Neural cell (in vitro differentiated cells): Measurements from ENCODE around the gene SLC26A4. TPM values are rescaled to one million over a fixed set of nuclear protein-coding genes. Genes with fewer than 3 reads are reported as not detected.

Source experiments
- H2AFZ ChIP-seq: fragments of 200-600, 300-800 bp; sonication (generic), shearing (Covaris generic); 2 replicates; pipeline ENCODE4 v1.6.0; 2014; ENCODE audit warnings: low read depth, mild to moderate bottlenecking, antibody characterized with exemption, low read length, moderate library complexity
- H3F3A ChIP-seq: fragments of 200-600 bp; shearing (Covaris generic); 2 replicates; pipeline ENCODE4 v1.6.1; 2016; ENCODE audit warnings: mild to moderate bottlenecking, moderate library complexity, mixed read lengths, antibody characterized with exemption, low read length; ENCODE audit not compliant: insufficient read depth, poor library complexity, severe bottlenecking
- H3K27ac ChIP-seq: fragments of 200-600, 300-800 bp; sonication (generic), shearing (Covaris generic); 2 replicates; pipeline ENCODE4 v1.5.1; 2014; ENCODE audit warnings: mild to moderate bottlenecking, low read length, moderate library complexity
- H3K27me3 ChIP-seq: fragments of 300-800, 200-600 bp; sonication (generic), shearing (Covaris generic); 2 replicates; pipeline ENCODE4 v1.6.0; 2014; ENCODE audit warnings: mild to moderate bottlenecking, low read depth, low read length, moderate library complexity; ENCODE audit not compliant: insufficient read depth
- H3K36me3 ChIP-seq: fragments of 300-800, 200-600 bp; sonication (generic), shearing (Covaris generic); 2 replicates; pipeline ENCODE4 v1.5.1; 2014; ENCODE audit warnings: mild to moderate bottlenecking, antibody characterized with exemption, low read length, moderate library complexity; ENCODE audit not compliant: insufficient read depth
- H3K4me2 ChIP-seq: fragments of 300-800, 200-600 bp; sonication (generic), shearing (Covaris generic); 2 replicates; pipeline ENCODE4 v1.6.0; 2014; ENCODE audit warnings: mild to moderate bottlenecking, low read length
- H3K4me3 ChIP-seq: fragments of 300-800, 200-600 bp; sonication (generic), shearing (Covaris generic); 2 replicates; pipeline ENCODE4 v1.5.1; 2014; ENCODE audit warnings: mild to moderate bottlenecking, low read length, moderate library complexity
- H3K79me2 ChIP-seq: fragments of 200-600 bp; shearing (Covaris generic); replicated peaks from 2 replicates; pipeline ENCODE4 v1.6.0; 2014; ENCODE audit warnings: mild to moderate bottlenecking, low read length, moderate library complexity; ENCODE audit not compliant: insufficient read depth
- H3K9ac ChIP-seq: fragments of 300-800, 200-600 bp; sonication (generic), shearing (Covaris generic); 2 replicates; pipeline ENCODE4 v1.6.1; 2016; ENCODE audit warnings: mild to moderate bottlenecking, low read length, mixed read lengths
- H3K9me2 ChIP-seq: fragments of 200-600 bp; shearing (Covaris generic); 2 replicates; pipeline ENCODE4 v1.6.1; 2016; ENCODE audit warnings: mild to moderate bottlenecking, low read length, mixed read lengths; ENCODE audit not compliant: insufficient read depth
- H3K9me3 ChIP-seq: fragments of 200-600, 300-800 bp; sonication (generic), shearing (Covaris generic); 2 replicates; pipeline ENCODE4 v1.6.1; 2016; ENCODE audit warnings: mild to moderate bottlenecking, mixed run types, low read length, moderate library complexity, mixed read lengths
- H4K20me1 ChIP-seq: fragments of 200-600 bp; shearing (Covaris generic); 2 replicates; pipeline ENCODE4 v1.6.1; 2016; ENCODE audit warnings: mild to moderate bottlenecking, mixed run types; ENCODE audit not compliant: insufficient read depth
- EP300 ChIP-seq: fragments of 450-650 bp; conservative IDR thresholded peaks from 2 replicates; pipeline ENCODE4 v1.6.1; 2014; ENCODE audit warnings: antibody characterized with exemption, mild to moderate bottlenecking, moderate library complexity; ENCODE audit not compliant: poor library complexity, severe bottlenecking
- EZH2 ChIP-seq: fragments of 200-600, 300-800 bp; shearing (Covaris generic), sonication (generic); IDR thresholded peaks from 2 replicates; pipeline ENCODE4 v1.6.1; 2014; ENCODE audit warnings: antibody characterized with exemption, low read length, borderline replicate concordance, mild to moderate bottlenecking; ENCODE audit not compliant: insufficient read depth, poor library complexity, severe bottlenecking
- MXI1 ChIP-seq: fragments of 450-650 bp; conservative IDR thresholded peaks from 2 replicates; pipeline ENCODE4 v1.6.1; 2014; ENCODE audit warnings: antibody characterized with exemption, mild to moderate bottlenecking; ENCODE audit not compliant: poor library complexity, severe bottlenecking
- POLR2AphosphoS5 ChIP-seq: IDR thresholded peaks from 2 replicates; pipeline ENCODE4 v1.6.1; 2012
- RAD21 ChIP-seq: fragments of 450-650 bp; conservative IDR thresholded peaks from 2 replicates; pipeline ENCODE4 v1.6.1; 2014; ENCODE audit warnings: antibody characterized with exemption, mild to moderate bottlenecking, moderate library complexity
- SMC3 ChIP-seq: fragments of 450-650 bp; conservative IDR thresholded peaks from 2 replicates; pipeline ENCODE4 v1.6.1; 2014; ENCODE audit warnings: antibody characterized with exemption, mild to moderate bottlenecking, moderate library complexity; ENCODE audit not compliant: poor library complexity
- TAF1 ChIP-seq: IDR thresholded peaks from 2 replicates; pipeline ENCODE4 v1.6.1; 2012; ENCODE audit warnings: low read depth
- polyA plus RNA-seq: library from polyadenylated mRNA; depleted of rRNA; stranded (reverse); fragments of >200 nt; gene quantifications from 2 replicates; pipeline ENCODE4 v1.2.3, GENCODE V29; 2014
- TF ChIP-seq, protein P1 (sequence below): IDR thresholded peaks from 2 replicates; pipeline ENCODE4 v1.6.1; 2012; ENCODE audit warnings: borderline replicate concordance
- TF ChIP-seq, protein P2 (sequence below): fragments of 450-650 bp; IDR thresholded peaks from 2 replicates; pipeline ENCODE4 v1.5.1; 2014; ENCODE audit warnings: antibody characterized with exemption, mild to moderate bottlenecking, moderate library complexity; ENCODE audit not compliant: poor library complexity, severe bottlenecking

Gene SLC26A4
- polyA plus RNA-seq, 1 donor from 2014 or later: not detected

DNA sequence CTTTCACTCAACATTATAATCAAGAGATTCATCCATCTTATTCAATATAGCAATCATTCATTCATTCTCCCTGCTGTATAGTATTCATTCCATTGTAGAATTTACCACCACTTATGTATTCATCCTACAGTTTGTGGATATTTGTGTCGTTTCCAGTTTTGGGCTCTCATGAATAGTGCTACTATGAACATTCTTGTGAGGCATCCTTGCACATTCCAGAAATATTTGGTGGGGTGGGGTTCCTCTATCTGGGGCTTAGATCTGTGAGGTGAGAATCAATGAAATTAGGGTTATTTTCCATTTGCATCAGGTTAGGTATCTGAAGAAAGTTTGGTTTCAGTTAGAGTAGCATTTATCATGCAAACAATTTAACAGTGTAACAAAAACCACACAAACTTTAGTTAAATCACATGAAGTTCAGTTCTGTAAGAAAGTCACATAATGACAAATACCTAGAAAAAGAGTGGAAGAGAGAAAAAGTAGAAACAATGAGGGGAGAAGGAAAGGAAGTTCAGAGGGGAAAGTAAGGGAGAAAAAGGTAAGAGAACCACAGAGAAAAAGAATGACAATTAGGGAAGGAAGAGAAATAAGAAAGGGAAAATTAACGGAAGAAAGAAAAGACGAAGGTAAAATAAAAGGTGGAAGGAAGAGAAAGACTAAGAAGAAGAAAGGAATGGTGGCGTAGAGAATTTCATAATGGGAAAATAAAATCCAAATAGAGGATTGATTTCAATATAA lies 58.0 kb downstream of the SLC26A4 start:
- Histone ChIP-seq H3F3A (no peaks in the 10 kb centered on the region), H3K4me3 (no peak overlapping the region), H3K36me3 (no peaks in the 10 kb centered on the region), H3K9me3 (no peaks in the 10 kb centered on the region), H3K79me2 (no peaks in the 10 kb centered on the region), H3K27ac (no peak overlapping the region), H4K20me1 (no peaks in the 10 kb centered on the region), H3K4me2 (no peak overlapping the region), H3K27me3 (no peaks in the 10 kb centered on the region), H3K9ac (no peak overlapping the region), H2AFZ (no peak overlapping the region), H3K9me2 (no peaks in the 10 kb centered on the region)
- TF ChIP-seq POLR2AphosphoS5: no peak
- TF ChIP-seq, protein P1, sequence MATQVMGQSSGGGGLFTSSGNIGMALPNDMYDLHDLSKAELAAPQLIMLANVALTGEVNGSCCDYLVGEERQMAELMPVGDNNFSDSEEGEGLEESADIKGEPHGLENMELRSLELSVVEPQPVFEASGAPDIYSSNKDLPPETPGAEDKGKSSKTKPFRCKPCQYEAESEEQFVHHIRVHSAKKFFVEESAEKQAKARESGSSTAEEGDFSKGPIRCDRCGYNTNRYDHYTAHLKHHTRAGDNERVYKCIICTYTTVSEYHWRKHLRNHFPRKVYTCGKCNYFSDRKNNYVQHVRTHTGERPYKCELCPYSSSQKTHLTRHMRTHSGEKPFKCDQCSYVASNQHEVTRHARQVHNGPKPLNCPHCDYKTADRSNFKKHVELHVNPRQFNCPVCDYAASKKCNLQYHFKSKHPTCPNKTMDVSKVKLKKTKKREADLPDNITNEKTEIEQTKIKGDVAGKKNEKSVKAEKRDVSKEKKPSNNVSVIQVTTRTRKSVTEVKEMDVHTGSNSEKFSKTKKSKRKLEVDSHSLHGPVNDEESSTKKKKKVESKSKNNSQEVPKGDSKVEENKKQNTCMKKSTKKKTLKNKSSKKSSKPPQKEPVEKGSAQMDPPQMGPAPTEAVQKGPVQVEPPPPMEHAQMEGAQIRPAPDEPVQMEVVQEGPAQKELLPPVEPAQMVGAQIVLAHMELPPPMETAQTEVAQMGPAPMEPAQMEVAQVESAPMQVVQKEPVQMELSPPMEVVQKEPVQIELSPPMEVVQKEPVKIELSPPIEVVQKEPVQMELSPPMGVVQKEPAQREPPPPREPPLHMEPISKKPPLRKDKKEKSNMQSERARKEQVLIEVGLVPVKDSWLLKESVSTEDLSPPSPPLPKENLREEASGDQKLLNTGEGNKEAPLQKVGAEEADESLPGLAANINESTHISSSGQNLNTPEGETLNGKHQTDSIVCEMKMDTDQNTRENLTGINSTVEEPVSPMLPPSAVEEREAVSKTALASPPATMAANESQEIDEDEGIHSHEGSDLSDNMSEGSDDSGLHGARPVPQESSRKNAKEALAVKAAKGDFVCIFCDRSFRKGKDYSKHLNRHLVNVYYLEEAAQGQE: no peak
- TF ChIP-seq SMC3: no peak
- no peak for TF ChIP-seq MXI1
- no peak for TF ChIP-seq EP300
- TF ChIP-seq TAF1: no peak
- TF ChIP-seq RAD21: no peak
- TF ChIP-seq, protein P2, sequence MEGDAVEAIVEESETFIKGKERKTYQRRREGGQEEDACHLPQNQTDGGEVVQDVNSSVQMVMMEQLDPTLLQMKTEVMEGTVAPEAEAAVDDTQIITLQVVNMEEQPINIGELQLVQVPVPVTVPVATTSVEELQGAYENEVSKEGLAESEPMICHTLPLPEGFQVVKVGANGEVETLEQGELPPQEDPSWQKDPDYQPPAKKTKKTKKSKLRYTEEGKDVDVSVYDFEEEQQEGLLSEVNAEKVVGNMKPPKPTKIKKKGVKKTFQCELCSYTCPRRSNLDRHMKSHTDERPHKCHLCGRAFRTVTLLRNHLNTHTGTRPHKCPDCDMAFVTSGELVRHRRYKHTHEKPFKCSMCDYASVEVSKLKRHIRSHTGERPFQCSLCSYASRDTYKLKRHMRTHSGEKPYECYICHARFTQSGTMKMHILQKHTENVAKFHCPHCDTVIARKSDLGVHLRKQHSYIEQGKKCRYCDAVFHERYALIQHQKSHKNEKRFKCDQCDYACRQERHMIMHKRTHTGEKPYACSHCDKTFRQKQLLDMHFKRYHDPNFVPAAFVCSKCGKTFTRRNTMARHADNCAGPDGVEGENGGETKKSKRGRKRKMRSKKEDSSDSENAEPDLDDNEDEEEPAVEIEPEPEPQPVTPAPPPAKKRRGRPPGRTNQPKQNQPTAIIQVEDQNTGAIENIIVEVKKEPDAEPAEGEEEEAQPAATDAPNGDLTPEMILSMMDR: no peak
- TF ChIP-seq EZH2: no peak

DNA sequence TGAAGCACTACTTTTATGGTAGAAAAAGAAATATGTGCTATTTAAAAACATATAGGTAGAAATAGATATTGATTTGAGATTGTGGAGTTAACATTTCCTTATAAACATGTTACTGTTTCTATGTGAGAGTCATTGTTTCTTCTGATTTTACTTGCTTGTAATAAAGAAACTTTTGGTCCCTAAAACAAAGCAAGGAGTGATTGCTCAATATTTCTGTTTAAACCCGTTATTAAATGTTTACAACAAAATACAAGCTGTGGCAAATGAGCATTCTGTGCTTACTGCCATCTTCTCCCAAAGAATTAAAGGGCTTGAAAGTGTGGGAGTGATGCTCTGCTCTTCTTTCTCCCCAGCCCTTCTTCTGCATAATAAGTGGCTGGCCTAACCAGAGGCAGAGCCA lies 60.7 kb downstream of the SLC26A4 start:
- H3K4me2 ChIP-seq: no peak overlapping the region
- H3K4me3 ChIP-seq: no peak overlapping the region
- no peaks in the 10 kb centered on the region for H3K79me2 ChIP-seq
- H3K36me3 ChIP-seq: no peaks in the 10 kb centered on the region
- H3K27ac ChIP-seq: no peak overlapping the region
- no peaks in the 10 kb centered on the region for H3F3A ChIP-seq
- H4K20me1 ChIP-seq: no peaks in the 10 kb centered on the region
- no peaks in the 10 kb centered on the region for H3K9me2 ChIP-seq
- no peak overlapping the region for H2AFZ ChIP-seq
- no peaks in the 10 kb centered on the region for H3K27me3 ChIP-seq
- H3K9ac ChIP-seq: no peak overlapping the region
- no peaks in the 10 kb centered on the region for H3K9me3 ChIP-seq
- TF ChIP-seq, protein P2: no peak
- TF ChIP-seq TAF1 (no peak), EZH2 (no peak), POLR2AphosphoS5 (no peak), MXI1 (no peak), SMC3 (no peak), EP300 (no peak), RAD21 (no peak)
- TF ChIP-seq, protein P1: no peak
